ENCODE results near the gene MRPL57.
"Not testable (repeated sequence)": the region's sequence is repeated elsewhere in the genome, so short reads cannot be mapped to it uniquely, and the experiment has no call there.

The MRPL57 gene

DNA sequence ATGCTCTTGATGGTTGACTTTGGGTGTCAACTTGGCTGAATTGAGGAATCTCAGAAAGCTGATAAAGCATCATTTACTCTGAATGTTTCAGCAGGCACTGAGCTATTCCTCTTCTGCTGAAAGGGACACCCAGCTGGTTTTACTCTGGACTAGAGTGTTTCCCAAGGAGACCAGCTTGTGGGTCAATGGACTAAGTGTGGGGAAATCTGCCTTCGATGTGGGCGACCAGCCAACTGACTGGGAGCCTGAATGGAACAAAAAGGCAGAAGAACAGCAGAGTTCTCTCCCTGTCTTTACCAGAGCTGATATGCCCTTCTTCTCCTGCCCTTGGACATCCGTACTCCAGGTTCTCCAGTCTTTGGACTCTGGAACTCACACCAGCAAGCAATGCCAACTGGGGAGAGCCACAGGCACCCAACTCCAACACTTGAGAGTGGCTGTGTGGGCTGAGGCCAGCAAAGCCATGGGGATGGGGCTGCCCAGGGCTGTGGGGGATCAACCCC lies 32.2 kb downstream of the MRPL57 start:
- no peaks in the 10 kb centered on the region for H3K36me3 ChIP-seq (replicated peaks)
- no peak for DNase-seq
- TF ChIP-seq, protein P1, sequence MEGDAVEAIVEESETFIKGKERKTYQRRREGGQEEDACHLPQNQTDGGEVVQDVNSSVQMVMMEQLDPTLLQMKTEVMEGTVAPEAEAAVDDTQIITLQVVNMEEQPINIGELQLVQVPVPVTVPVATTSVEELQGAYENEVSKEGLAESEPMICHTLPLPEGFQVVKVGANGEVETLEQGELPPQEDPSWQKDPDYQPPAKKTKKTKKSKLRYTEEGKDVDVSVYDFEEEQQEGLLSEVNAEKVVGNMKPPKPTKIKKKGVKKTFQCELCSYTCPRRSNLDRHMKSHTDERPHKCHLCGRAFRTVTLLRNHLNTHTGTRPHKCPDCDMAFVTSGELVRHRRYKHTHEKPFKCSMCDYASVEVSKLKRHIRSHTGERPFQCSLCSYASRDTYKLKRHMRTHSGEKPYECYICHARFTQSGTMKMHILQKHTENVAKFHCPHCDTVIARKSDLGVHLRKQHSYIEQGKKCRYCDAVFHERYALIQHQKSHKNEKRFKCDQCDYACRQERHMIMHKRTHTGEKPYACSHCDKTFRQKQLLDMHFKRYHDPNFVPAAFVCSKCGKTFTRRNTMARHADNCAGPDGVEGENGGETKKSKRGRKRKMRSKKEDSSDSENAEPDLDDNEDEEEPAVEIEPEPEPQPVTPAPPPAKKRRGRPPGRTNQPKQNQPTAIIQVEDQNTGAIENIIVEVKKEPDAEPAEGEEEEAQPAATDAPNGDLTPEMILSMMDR (IDR thresholded peaks at IDR 0.05; ENCODE audit: low read depth, low read length, missing control alignments): no peak
- H3K27me3 ChIP-seq (replicated peaks): no peaks in the 10 kb centered on the region
- H3K4me3 ChIP-seq (ENCODE audit: low read depth, low read length): no peak overlapping the region
- H3K27ac ChIP-seq: no peak overlapping the region
- in situ Hi-C loops (cut with HindIII; ENCODE audit: low pct_ligation_motif_present, low sequenced_read_pairs): no loop called here

DNA sequence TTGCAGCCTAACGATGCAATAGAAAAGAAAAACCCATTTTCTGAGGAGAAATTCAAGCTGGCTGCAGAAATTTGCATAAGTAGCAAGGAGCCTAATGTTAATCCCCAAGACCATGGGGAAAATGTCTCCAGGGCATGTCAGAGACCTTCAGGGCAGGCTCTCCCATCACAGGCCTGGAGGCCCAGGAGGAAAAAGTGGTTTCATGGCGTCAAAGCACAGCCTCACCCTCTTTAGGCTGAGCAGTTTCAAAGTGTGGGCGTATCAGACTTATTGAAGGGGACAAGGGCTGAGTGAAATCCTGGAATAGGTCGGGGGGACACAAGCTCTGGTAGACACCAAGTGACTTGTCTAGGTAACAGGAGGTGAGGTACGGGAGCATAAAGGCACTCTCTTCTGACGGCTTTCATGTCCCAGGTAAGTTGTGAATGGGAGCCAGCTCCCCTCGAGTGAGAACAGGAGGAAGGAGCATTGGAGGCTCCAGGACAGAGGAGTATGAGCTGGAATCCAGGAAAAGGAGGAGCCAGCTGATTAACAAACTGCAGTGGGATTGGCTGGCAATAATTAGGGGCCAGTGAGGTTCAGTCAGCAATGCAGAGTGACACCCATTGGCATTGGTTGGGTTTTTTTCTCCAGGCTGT lies 35.8 kb downstream of the MRPL57 start:
- TF ChIP-seq, protein P1 (IDR thresholded peaks at IDR 0.05; ENCODE audit: low read depth, low read length, missing control alignments): no peak

DNA sequence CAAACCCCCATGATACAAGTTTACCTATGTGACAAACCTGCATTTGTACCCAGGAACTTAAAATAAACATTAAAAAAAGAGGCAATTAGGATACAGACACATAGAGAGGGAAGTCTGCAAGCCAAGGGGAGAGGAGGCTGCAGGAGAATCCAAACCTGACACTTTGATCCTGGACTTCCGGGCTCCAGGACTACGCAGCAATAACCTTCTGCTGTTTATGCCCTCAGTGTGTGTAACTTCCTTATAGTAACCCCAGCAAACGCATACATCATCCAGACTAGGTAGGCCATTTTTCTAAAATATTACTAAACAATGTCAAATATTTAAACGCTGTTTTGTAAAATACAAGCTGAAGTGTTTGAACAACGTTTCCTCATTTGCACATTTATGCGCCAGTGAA lies 39.0 kb downstream of the MRPL57 start:
- H3K36me3 ChIP-seq (replicated peaks); H3K27me3 ChIP-seq (replicated peaks); H3K4me3 ChIP-seq (ENCODE audit: low read depth, low read length); in situ Hi-C loops (cut with HindIII; ENCODE audit: low pct_ligation_motif_present, low sequenced_read_pairs); DNase-seq; H3K27ac ChIP-seq: not testable (repeated sequence)

More for the DNA sequence above, 35.8 kb downstream of the MRPL57 start:
- Histone ChIP-seq H3K27me3 (replicated peaks) (no peaks in the 10 kb centered on the region), H3K36me3 (replicated peaks) (no peaks in the 10 kb centered on the region), H3K27ac (no peak overlapping the region), H3K4me3 (ENCODE audit: low read depth, low read length) (no peak overlapping the region)
- DNase-seq: no peak
- in situ Hi-C loops (cut with HindIII; ENCODE audit: low pct_ligation_motif_present, low sequenced_read_pairs): no loop called here

DNA sequence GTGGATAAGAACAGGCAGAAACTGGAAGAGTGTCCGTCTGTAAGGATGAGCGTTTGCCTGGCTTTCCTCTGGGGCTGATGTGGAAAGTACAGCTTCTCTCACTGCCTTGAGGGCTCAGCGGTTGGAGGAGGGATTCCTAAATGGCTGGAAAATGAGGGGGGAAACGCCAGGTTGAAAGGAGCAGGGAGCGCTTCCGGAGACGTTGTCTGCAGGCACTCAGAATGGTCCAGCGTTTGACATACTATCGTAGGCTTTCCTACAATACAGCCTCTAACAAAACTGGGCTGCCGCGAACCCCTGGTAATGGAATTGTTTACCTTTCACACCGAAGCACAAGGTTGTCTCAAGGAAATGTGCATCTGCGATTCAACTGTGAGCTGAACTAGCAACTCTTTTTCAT lies 39.9 kb downstream of the MRPL57 start:
- Histone ChIP-seq H3K27ac (no peak overlapping the region), H3K27me3 (replicated peaks) (no peaks in the 10 kb centered on the region), H3K36me3 (replicated peaks) (no peaks in the 10 kb centered on the region), H3K4me3 (ENCODE audit: low read depth, low read length) (no peak overlapping the region)
- DNase-seq: no peak
- TF ChIP-seq, protein P1 (IDR thresholded peaks at IDR 0.05; ENCODE audit: low read depth, low read length, missing control alignments): no peak
- in situ Hi-C loops (cut with HindIII; ENCODE audit: low pct_ligation_motif_present, low sequenced_read_pairs): no loop called here

DNA sequence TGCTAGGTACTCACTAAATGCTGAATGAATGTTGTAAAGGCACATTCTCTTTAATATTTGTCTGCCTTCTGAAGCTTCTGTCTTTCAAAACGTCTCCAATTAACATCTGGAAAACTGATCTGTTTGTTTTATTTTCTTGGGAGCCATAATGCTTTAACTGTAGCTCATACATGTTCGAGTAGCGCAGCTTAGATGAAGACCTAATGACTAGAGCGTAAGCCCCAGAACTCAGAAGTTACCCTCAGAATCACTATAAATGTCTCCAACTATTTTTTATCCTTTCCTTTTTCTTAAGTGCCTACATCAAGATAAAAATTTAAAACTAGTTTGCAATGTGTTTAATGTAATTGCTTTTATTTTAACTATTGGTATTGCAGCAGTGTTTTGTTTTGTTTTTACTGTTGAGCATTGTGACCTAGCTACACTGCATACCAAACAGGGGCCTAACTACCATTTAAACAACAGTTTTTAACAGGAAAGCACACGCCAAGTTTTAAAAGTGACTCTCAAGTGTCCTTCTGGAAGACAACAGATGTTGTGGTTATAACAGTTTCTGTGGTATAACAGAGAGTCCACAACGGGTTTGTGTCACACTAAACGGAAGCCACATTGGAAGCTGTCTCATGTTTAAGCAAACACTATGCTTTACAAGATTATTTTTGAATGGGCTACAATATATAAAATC lies 42.0 kb downstream of the MRPL57 start:
- TF ChIP-seq, protein P1 (IDR thresholded peaks at IDR 0.05; ENCODE audit: low read depth, low read length, missing control alignments): no peak
- in situ Hi-C loops (cut with HindIII; ENCODE audit: low pct_ligation_motif_present, low sequenced_read_pairs): no loop called here
- Histone ChIP-seq H3K27me3 (replicated peaks) (no peaks in the 10 kb centered on the region), H3K4me3 (ENCODE audit: low read depth, low read length) (no peak overlapping the region), H3K27ac (no peak overlapping the region), H3K36me3 (replicated peaks) (no peaks in the 10 kb centered on the region)
- DNase-seq: no peak

DNA sequence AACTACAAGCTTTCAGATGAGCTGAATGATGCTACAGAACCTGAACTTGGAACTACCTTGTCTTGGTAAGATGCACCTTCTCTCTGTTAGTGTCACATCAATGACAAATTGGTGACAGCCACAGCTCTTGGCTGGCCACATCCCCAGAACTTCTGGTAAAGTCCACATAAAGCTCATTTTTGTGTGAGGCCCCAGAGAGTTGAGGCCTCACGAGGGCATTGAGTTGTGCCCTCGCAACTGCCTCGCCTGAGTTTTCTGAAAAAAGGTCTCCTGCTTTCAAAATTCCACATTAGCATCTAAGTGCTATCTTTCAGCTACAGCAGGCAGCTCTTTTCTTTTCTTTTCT lies 42.6 kb downstream of the MRPL57 start:
- DNase-seq: no peak
- H3K27ac ChIP-seq: no peak overlapping the region
- H3K4me3 ChIP-seq (ENCODE audit: low read depth, low read length): no peak overlapping the region
- TF ChIP-seq, protein P1 (IDR thresholded peaks at IDR 0.05; ENCODE audit: low read depth, low read length, missing control alignments): no peak
- no peaks in the 10 kb centered on the region for H3K27me3 ChIP-seq (replicated peaks)
- in situ Hi-C loops (cut with HindIII; ENCODE audit: low pct_ligation_motif_present, low sequenced_read_pairs): no loop called here
- H3K36me3 ChIP-seq (replicated peaks): no peaks in the 10 kb centered on the region

DNA sequence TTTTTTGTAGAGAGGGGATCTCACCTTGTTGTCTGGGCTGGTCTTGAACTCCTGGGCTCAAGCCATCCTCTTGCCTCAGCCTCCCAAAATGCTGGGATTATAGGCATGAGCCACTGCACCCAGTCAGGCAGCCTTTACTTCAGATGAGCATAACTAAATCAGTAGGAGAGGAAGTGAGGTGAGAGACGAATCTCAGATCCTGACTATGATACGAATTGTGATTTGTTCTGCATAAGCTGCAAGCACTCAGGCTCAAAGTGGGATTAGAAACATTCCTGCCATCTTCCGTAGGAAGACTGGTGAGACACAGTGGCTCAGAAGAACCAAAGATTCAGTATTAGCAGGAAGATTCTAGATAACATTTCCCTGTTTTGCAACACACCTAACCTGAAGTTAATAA lies 43.3 kb downstream of the MRPL57 start:
- H3K27ac ChIP-seq; H3K36me3 ChIP-seq (replicated peaks); H3K27me3 ChIP-seq (replicated peaks); H3K4me3 ChIP-seq (ENCODE audit: low read depth, low read length); DNase-seq; in situ Hi-C loops (cut with HindIII; ENCODE audit: low pct_ligation_motif_present, low sequenced_read_pairs): not testable (repeated sequence)

Measured in brain microvascular endothelial cell (primary cell).